IPS-NIHi11 (cell line): Measurements from ENCODE around the gene PFDN1.
"Not testable (repeated sequence)": the region's sequence is repeated elsewhere in the genome, so short reads cannot be mapped to it uniquely, and the experiment has no call there.

ENCODE experiments used
- DNase-seq: peaks from one replicate; pipeline ENCODE4 v3.0.0; 2012; ENCODE audit warnings: mixed read lengths, low spot score

PFDN1 gene

GRCh38 chr5:140302786-140303639 is at the start of gene PFDN1:
PFDN1 (minus strand) TSS chr5:140303101; CDS start chr5:140303073, 28 bp downstream.
- peak; percentile 97 for DNase-seq

- DNase-seq, result peak; percentile 59
Measured at GRCh38 chr5:140351609-140352334, 48.9 kb upstream of the PFDN1 start.

DNA sequence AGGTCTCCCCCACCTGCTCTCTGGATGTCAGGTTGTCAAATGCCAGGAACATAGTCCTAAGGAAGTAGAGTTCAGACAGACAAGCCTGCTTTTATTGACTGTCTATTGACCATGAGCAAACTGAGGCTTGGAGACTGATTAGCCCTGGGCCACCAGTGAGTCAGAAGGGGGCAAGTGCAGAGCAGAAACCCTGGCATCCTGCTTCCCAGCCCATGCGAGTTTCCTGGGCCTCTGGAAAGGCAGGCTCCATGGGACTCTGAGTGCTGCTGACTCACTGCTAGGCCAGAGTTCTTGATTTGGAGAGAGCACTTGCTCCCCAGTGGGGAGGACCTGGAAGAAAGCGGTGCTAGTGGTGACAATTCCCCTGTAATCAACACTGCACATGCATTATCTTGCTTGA is 46.3 kb upstream of the PFDN1 start:
- no peak for DNase-seq

DNA sequence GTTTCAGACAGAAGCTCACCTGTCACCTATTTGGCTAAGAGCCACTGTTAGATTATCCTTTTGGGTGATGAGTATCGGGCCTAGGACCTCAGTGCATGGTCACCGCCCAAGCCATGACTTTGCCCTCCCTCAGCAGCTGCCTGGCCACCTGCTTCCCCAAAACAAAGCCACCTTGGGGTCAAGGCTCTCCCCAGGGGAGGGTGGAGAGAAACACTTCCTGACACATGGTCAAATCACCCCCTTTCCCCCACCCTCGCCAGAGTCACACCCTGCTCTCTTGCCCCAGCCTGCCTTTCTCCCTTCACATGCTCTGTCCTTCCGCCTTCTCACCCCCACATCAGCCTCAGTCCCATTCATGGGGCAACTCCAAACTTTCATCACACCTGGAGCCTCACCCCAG is 45.2 kb upstream of the PFDN1 start:
- no peak for DNase-seq

DNA sequence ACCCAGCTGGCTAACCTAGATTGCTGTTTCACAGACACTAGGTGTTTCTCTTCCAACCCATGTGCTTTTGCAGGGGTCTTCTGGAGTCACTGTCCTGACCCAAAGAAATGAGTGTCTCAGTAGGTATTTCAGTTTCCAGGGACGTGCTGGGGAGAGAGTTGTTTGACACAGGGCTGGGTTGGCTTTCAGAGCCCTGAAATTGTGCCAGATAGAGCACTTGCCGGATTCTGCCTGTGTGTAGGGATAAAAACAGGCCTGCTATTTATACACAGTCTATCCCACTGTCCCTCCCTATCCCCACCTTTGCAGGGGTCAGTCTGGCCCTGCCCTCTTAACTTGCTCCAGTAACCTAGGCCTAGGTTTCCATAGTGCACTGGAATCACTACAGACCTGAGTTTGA is 44.5 kb upstream of the PFDN1 start:
- no peak for DNase-seq

GRCh38 chr5:140346348-140347221 is 43.7 kb upstream of the PFDN1 start, which contains the start of gene HBEGF:
HBEGF (minus strand) TSS chr5:140346603; CDS start chr5:140346328, 275 bp downstream.
- peak; percentile 98 for DNase-seq

DNA sequence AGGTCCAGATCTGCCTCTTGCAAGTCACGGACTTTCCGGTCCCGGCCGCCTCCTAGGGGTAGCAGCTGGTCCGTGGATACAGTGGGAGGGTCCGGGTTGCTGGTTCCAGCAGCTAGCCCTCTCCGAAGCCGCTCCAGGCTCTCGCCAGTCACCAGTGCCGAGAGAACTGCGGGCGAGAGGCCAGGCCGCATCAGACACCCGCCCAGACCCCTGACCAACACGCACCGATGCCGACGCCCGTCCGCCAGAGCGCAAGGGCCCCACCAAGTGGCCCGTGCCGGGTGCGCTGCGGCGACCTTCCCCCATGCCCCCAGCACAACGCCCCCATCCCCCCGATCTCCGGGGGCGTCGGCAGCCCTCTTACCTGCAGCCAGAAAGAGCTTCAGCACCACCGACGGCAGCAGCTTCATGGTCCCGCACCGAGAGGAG is 43.0 kb upstream of the PFDN1 start:
- DNase-seq, result peak; percentile 87

- DNase-seq, result peak; percentile 50
Measured at GRCh38 chr5:140344683-140345423, 42.0 kb upstream of the PFDN1 start.

GRCh38 chr5:140343849-140344248 is 40.9 kb upstream of the PFDN1 start:
- DNase-seq, result not testable (repeated sequence)

GRCh38 chr5:140342896-140343295 is 40.0 kb upstream of the PFDN1 start:
- no peak for DNase-seq

- no peak for DNase-seq
Measured at GRCh38 chr5:140342287-140342686, 39.4 kb upstream of the PFDN1 start.

- no peak for DNase-seq
Measured at GRCh38 chr5:140341591-140341990, 38.7 kb upstream of the PFDN1 start.

GRCh38 chr5:140340605-140341121 is 37.8 kb upstream of the PFDN1 start:
- no peak for DNase-seq

- no peak for DNase-seq
Measured at GRCh38 chr5:140339636-140340035, 36.7 kb upstream of the PFDN1 start.

- DNase-seq, result no peak
Measured at GRCh38 chr5:140338908-140339307, 36.0 kb upstream of the PFDN1 start.

DNA sequence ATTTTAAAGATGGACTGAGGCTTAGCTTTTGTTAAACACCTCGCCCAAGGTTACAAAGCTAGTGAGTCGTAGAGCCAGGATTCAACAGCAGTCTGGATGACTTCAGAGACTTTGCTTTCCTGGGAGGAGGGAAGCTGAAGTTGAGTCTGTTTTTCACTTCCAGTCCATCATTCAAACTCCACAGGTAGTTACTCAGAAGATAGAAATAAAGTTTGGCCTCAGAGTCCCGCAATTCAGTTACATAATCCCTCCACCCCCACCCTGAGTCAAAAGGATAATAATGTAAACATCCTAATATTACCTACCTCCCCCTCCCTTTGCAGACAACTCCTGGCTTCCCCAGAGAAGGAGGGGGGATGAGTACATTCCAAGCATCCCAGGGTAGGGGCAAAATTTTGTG is 35.4 kb upstream of the PFDN1 start:
- DNase-seq, result no peak

DNA sequence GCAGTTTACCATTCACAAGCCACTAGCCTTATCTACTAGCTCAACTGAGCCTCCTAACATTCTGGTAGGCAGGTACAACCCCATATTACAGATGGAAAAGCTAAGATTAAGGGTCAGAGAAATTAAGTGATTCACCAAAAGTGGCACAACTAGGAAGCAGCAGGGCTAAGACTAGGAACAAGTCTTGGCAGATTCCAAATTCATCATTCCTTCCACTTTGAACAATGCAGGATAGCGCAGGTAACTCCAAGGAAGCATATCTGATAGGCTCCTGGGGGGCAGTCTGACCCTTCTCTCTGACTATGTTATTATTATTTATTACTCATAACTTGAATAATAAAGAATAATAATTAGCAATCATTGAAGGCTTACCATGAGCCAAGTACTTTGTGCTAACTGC is 35.0 kb upstream of the PFDN1 start:
- no peak for DNase-seq

- DNase-seq, result no peak
Measured at GRCh38 chr5:140336388-140336787, 33.5 kb upstream of the PFDN1 start.

DNA sequence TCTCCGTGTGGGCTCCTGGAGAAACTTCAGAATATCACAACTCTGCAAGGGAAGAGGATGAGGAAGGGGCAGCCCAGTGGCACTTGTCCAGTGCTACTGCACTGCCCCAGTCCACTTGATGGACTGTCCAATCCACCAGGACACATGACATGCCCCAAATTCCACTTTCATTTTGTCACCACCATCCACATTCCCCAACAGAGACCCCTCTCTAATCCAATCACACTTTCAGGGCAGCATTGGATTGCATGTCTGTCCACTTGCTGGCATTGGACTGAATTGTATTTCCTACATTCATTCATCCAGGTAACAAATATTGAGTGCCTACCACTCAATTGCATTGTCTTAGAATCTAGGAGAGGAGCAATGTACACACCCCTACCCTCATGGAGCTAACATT is 28.7 kb upstream of the PFDN1 start:
- DNase-seq, result no peak

GRCh38 chr5:140329739-140330481 is 27.0 kb upstream of the PFDN1 start:
- no peak for DNase-seq
